Stimulated activated CD8-positive, alpha-beta memory T cell treated with anti-CD3 and anti-CD28 coated beads, Interleukin-4, amount 100 ng/mL, for 4 hours (primary cell): ENCODE measurements around the gene IFNGR2.
"Not testable (repeated sequence)": the region's sequence is repeated elsewhere in the genome, so short reads cannot be mapped to it uniquely, and the experiment has no call there.

Source experiments
- DNase-seq, 2 donors: peaks; one replicate each; pipeline ENCODE4 v3.0.0-alpha.2; 2020; ENCODE audit warnings: low read depth in 2 of 2, low spot score in 1 of 2

The IFNGR2 gene

GRCh38 chr21:33437140-33437539 is 33.9 kb downstream of the IFNGR2 start:
- no peak for DNase-seq

- no peak for DNase-seq
These were observed 38.6 kb downstream of the IFNGR2 start for GRCh38 chr21:33441489-33442477.

- DNase-seq, result no peak
These were observed 40.0 kb downstream of the IFNGR2 start for GRCh38 chr21:33443194-33443593.

GRCh38 chr21:33444499-33444898 is 41.3 kb downstream of the IFNGR2 start:
- no peak for DNase-seq

GRCh38 chr21:33446620-33447019 is 43.4 kb downstream of the IFNGR2 start:
- DNase-seq, result not testable (repeated sequence)

- no peak for DNase-seq
These were observed 46.4 kb downstream of the IFNGR2 start for GRCh38 chr21:33449616-33450015.

- DNase-seq, result no peak
These were observed 48.4 kb downstream of the IFNGR2 start for GRCh38 chr21:33451634-33452071.

- DNase-seq, result no peak
These were observed 49.1 kb downstream of the IFNGR2 start for GRCh38 chr21:33452362-33452761.

- no peak for DNase-seq
These were observed 52.7 kb downstream of the IFNGR2 start for GRCh38 chr21:33455686-33456446.

GRCh38 chr21:33458861-33459260 is 55.6 kb downstream of the IFNGR2 start:
- DNase-seq, result no peak

- DNase-seq, result no peak
These were observed 58.5 kb downstream of the IFNGR2 start for GRCh38 chr21:33461538-33462250.

- DNase-seq, result not testable (repeated sequence)
These were observed 66.0 kb downstream of the IFNGR2 start for GRCh38 chr21:33469183-33469582.

GRCh38 chr21:33470701-33471100 is 67.5 kb downstream of the IFNGR2 start:
- DNase-seq, result no peak

- no peak for DNase-seq
These were observed 70.1 kb downstream of the IFNGR2 start for GRCh38 chr21:33473344-33473743.

GRCh38 chr21:33477066-33477465 is 73.9 kb downstream of the IFNGR2 start:
- no peak for DNase-seq

GRCh38 chr21:33478182-33478581 is 75.0 kb downstream of the IFNGR2 start:
- DNase-seq, result no peak

- peak in 1 of 2 donors; percentile 2 for DNase-seq
These were observed 75.9 kb downstream of the IFNGR2 start for GRCh38 chr21:33478935-33479678.

- DNase-seq, result peak; percentile 90 to 94
These were observed 76.7 kb downstream of the IFNGR2 start, which contains the start of gene TMEM50B for GRCh38 chr21:33479679-33480480. Gene TMEM50B (minus strand): TSS chr21:33479974. CDS start chr21:33468885, 11,089 bp downstream.

GRCh38 chr21:33480481-33481103 is 77.4 kb downstream of the IFNGR2 start:
- no peak for DNase-seq
